Measurements from ENCODE around the gene CDS2.

DNA sequence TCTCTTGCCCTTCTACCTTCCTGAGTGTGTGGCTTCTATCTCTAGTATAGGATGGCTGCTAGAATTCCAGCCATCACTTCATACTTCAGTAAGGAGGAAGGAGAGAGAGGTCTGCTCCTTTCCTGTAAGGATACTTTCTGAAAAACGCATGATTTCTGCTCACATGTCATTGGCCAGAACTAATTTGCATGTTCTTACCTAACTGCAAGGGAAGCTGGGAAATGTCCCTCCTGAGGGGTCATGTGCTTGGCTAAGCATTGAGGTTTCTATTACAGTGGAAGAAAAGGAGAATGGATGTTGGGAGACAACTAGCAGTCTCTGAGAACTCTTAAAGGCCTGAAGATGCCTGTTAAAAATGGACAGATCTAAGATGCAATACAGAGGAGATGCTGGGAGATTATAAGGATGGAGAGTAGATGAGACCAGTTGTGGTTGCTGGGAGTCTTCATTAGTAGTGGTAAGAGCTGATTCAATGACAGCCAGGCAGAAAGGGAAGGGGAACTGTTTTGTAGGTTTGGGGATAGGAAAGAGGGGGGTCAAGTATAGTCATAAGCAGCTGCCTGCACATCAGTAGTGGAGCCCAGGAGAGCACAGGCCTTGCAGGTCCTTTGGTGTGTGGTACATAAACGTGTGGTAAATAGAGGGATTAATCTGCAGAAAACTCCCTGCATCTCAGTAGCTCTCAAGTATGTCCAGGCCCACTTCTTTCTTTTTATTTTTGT, 20.2 kb downstream of the CDS2 start:
- TF ChIP-seq, protein P1, sequence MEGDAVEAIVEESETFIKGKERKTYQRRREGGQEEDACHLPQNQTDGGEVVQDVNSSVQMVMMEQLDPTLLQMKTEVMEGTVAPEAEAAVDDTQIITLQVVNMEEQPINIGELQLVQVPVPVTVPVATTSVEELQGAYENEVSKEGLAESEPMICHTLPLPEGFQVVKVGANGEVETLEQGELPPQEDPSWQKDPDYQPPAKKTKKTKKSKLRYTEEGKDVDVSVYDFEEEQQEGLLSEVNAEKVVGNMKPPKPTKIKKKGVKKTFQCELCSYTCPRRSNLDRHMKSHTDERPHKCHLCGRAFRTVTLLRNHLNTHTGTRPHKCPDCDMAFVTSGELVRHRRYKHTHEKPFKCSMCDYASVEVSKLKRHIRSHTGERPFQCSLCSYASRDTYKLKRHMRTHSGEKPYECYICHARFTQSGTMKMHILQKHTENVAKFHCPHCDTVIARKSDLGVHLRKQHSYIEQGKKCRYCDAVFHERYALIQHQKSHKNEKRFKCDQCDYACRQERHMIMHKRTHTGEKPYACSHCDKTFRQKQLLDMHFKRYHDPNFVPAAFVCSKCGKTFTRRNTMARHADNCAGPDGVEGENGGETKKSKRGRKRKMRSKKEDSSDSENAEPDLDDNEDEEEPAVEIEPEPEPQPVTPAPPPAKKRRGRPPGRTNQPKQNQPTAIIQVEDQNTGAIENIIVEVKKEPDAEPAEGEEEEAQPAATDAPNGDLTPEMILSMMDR (IDR thresholded peaks at IDR 0.05; ENCODE audit: poor library complexity, severe bottlenecking) = no peak
- TF ChIP-seq SMC3 (conservative IDR thresholded peaks at IDR 0.05; ENCODE audit: poor library complexity) = no peak
- TF ChIP-seq POLR2AphosphoS5 (IDR thresholded peaks at IDR 0.05) = no peak
- TF ChIP-seq TAF1 (IDR thresholded peaks at IDR 0.05; ENCODE audit: low read depth) = no peak
- TF ChIP-seq EP300 (conservative IDR thresholded peaks at IDR 0.05; ENCODE audit: poor library complexity, severe bottlenecking) = no peak
- TF ChIP-seq RAD21 (conservative IDR thresholded peaks at IDR 0.05) = no peak
- no peak for TF ChIP-seq EZH2 (IDR thresholded peaks at IDR 0.05; ENCODE audit: borderline replicate concordance, insufficient read depth, low read length, poor library complexity, severe bottlenecking)
- TF ChIP-seq, protein P2, sequence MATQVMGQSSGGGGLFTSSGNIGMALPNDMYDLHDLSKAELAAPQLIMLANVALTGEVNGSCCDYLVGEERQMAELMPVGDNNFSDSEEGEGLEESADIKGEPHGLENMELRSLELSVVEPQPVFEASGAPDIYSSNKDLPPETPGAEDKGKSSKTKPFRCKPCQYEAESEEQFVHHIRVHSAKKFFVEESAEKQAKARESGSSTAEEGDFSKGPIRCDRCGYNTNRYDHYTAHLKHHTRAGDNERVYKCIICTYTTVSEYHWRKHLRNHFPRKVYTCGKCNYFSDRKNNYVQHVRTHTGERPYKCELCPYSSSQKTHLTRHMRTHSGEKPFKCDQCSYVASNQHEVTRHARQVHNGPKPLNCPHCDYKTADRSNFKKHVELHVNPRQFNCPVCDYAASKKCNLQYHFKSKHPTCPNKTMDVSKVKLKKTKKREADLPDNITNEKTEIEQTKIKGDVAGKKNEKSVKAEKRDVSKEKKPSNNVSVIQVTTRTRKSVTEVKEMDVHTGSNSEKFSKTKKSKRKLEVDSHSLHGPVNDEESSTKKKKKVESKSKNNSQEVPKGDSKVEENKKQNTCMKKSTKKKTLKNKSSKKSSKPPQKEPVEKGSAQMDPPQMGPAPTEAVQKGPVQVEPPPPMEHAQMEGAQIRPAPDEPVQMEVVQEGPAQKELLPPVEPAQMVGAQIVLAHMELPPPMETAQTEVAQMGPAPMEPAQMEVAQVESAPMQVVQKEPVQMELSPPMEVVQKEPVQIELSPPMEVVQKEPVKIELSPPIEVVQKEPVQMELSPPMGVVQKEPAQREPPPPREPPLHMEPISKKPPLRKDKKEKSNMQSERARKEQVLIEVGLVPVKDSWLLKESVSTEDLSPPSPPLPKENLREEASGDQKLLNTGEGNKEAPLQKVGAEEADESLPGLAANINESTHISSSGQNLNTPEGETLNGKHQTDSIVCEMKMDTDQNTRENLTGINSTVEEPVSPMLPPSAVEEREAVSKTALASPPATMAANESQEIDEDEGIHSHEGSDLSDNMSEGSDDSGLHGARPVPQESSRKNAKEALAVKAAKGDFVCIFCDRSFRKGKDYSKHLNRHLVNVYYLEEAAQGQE (IDR thresholded peaks at IDR 0.05; ENCODE audit: borderline replicate concordance) = no peak
- TF ChIP-seq MXI1 (conservative IDR thresholded peaks at IDR 0.05; ENCODE audit: poor library complexity, severe bottlenecking) = no peak
